Nasal cavity respiratory epithelium epithelial cell of viscerocranial mucosa (primary cell): Measurements from ENCODE around the gene VEGFB. TPM values are rescaled to one million over a fixed set of nuclear protein-coding genes. Genes with fewer than 3 reads are reported as not detected.

Source experiments
- total RNA-seq: library from RNA; depleted of rRNA; stranded (reverse); fragments of >200 nt; gene quantifications from 2 replicates; pipeline ENCODE4 v1.2.3, GENCODE V29; 2014

Gene VEGFB, protein sequence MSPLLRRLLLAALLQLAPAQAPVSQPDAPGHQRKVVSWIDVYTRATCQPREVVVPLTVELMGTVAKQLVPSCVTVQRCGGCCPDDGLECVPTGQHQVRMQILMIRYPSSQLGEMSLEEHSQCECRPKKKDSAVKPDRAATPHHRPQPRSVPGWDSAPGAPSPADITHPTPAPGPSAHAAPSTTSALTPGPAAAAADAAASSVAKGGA
- total RNA-seq, result 11.3 and 22.2 TPM in 2 replicates

GRCh38 chr11:64233913-64234586 lies at the start of gene VEGFB:
Gene VEGFB, plus strand, starts transcription at chr11:64234584. Its CDS starts 250 bp downstream, at chr11:64234834.

DNA sequence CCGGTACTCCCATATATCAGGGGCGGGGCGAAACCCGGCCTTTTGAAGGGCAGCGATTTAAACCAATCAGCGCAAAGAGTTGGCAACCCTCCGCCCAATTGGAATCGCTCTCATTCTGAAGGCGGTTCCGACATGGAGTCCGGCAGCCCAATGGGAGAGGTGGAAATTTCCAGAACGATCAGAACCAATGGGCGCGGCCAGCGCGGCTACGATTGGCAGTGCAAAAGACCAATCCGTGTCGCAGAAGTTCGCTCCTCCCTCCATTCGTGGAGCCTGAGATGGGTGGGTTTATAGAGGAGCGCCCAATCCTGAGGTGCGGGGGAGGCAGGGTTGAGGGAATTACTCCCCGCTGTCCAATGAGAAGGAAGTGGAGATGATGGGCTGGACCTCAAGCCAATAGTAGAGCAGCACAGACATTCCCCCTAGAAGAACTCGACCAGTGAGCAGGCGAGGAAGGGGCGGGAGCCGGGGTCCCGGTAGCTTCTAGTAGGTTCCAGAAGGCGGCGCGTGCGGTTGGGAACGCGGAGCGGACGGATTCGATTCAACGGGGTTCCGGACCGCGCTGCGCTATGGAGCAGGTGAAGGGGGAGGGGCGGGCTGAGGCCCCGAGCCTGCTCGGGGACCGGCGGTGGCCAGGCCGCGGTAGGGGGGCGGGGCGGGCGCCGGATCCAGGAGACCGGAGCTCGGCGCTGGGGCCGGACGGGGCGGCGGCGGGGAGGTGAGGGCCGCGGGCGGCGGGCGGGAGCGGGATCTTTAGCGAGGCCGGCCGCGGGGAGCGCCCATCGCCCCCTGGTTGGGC lies 48.5 kb upstream of the VEGFB start, which contains the start of gene STIP1:
STIP1 (plus strand) TSS at position 479 of the 799 bp plus-strand sequence; CDS start at position 570, 91 bp downstream.

DNA sequence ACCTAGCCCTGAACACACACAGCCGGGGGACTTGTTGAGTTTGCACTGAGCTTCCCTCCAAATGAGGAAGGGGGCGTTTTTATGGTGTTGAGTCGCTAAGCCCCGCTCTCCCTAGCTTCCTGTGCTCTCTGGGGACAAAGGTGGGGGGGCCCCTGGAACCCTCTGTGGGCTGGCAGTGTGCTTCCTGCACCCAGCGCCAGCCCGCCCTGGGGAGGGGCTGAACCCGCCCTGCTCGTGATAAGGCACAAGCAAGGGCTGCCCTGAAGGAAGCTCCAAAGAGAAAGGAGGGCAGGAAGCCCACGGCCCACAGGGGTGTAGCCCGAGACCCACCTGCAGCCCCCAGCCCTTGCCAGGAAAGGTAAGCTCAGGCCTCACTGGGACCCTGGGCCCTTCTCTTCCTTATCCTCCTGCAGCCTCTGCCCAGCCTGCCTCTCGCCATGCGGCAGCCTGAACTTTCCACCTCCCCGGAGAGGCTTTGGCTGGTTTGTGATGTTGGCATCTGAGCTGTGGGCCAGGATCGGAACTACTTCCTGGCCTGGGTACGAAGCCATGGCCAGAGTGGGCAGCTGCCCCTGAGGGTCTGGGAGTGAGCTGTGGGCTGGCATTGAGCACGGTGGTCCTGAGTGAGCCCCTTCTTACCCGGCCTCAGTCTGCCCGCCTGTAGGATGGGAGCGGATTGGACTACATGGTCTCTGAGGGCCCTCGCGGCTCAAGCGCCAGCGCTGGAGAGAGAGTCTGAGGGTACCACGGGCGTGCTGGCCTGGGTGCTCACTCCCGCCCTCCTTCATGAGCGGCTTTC lies 27.7 kb upstream of the VEGFB start, which contains the start of gene FERMT3:
FERMT3 (plus strand) TSS at position 265 of the 799 bp plus-strand sequence. CDS start 644 bp downstream, outside the sequence.

GRCh38 chr11:64225608-64226506 lies 8.5 kb upstream of the VEGFB start, which contains the start of the genes NUDT22 and TRPT1:
Gene NUDT22, plus strand, starts transcription at chr11:64226274. Its CDS starts 379 bp downstream, at chr11:64226653.
Gene TRPT1, minus strand, starts transcription at chr11:64226186. Its CDS starts 326 bp downstream, at chr11:64225860.

DNA sequence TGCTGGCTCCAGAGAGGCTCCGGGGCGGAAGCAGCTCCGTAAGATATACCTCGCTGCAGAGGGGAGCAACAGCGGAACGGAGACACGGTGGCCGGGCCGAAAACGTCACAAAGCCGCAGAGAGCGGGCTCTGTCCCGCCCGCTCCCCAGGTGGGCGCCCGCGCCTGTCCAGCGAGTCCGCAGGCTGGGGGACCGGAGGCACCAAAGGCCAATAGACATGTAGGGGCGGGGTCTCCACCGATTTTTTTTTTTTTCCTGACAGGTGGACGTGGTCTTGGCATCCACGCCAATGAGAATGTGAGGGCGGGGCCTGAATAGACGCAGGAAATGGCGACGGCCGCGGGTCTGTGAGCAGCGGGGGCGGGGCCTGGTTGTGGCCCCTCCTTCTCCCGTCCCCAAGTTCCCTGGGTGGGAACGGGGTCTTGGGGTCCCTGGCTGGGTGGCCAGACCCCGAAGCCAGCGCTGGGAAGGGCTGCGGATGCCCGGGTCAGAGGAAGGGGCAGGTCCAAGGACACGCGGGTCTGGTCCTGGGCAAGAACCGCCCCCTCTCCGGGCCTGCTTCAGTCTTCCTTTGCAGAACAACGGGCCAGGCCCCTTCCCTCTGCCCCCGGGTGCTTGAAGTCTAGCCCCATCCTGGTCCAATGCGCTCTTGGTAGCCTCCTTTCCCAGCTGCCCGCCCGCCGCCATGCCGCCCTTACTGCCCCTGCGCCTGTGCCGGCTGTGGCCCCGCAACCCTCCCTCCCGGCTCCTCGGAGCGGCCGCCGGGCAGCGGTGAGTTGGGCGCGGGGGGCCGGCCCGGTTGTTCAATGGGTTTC lies 4.0 kb upstream of the VEGFB start, which contains the start of gene DNAJC4:
DNAJC4 (plus strand) TSS at position 378 of the 814 bp plus-strand sequence; CDS start at position 685, 307 bp downstream.

DNA sequence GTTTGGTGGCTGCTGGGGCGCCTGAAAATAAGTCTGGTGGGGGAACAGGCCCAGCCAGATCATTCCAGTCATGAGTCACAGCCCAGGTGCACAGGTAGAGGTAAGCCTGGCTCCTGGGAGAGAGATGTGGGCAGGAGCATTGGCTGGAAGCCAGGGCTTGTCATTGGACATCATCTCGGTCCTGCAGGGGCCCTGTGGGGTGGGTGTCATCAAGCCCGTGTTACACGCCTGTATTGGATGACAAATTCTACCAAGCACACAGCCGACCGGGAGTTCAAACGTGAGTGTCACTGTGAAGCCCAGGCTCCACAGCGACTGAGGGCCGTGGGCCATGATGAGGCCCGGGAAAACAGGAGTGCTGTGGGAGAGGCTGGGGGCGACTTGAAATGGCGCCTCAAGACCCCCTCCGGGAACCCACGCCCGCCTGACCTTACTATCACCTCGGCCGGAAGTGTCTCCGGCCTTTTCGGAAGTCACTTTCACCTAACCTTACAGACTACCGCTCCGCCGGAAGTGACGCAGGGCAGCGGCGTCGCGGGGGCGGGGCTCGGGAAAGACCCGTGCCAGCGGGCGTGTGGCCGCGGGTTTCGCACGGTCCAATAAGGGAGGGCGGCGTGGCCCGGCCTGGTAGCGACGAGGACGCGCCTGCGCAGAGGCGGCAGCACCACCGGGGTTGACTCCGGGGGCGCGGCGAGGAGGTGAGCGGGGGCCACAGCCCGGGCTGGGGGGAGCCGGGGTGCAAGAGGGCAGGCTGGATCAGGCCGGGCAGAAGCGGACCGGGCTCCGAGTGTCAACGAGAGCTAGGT lies 6.3 kb downstream of the VEGFB start, which contains the start of gene FKBP2:
FKBP2 (plus strand) TSS at position 661 of the 806 bp plus-strand sequence. CDS start 1,293 bp downstream, outside the sequence.

DNA sequence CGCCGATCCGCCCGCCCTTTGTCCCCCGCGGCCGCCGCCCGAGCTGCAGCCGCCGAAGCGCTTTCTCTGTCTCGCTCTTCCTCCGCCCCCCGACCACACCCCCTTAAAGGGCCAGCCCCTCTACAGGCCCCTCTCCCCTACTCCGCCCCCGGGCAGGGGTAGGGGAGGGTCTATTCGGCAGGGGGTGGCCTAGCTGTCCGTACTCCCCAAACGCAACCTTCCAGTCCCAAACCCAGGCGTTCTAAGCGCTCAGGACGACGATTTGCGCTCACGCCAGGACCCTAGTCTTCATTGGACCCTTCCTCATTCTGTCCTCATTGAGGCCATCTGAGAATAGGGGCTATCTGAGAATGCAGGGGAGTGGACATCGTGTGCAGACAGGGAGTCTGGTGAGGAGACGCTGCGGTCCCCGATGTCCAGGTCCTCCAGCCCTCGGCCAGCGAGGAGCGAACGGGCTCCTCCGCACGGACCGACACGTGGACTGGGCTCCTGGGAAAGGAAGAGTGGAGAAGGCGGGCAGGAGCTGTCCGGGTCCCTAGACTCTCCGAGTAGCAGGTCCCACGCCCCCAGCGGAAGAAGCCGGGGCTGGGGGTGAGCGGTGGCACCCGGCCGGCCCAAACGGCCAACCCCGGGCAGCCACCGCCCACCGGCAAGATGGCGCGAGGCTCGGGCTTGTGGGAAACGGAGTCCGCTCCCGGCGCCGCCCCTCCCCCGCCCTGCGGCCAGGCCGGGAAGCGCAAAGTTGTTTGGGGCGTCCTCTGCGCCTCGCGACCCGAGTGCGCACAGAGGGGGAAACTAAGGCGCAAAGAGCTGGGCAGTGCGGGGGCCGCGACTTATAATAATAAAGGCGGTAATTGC lies 12.7 kb downstream of the VEGFB start, which contains the start of gene PPP1R14B:
PPP1R14B (minus strand) TSS at position 73 of the 858 bp plus-strand sequence. CDS start 270 bp downstream, outside the sequence.

GRCh38 chr11:64251016-64251752 lies 16.8 kb downstream of the VEGFB start, which contains the start of gene PLCB3:
Gene PLCB3, plus strand, starts transcription at chr11:64251530. Its CDS starts 120 bp downstream, at chr11:64251650.

DNA sequence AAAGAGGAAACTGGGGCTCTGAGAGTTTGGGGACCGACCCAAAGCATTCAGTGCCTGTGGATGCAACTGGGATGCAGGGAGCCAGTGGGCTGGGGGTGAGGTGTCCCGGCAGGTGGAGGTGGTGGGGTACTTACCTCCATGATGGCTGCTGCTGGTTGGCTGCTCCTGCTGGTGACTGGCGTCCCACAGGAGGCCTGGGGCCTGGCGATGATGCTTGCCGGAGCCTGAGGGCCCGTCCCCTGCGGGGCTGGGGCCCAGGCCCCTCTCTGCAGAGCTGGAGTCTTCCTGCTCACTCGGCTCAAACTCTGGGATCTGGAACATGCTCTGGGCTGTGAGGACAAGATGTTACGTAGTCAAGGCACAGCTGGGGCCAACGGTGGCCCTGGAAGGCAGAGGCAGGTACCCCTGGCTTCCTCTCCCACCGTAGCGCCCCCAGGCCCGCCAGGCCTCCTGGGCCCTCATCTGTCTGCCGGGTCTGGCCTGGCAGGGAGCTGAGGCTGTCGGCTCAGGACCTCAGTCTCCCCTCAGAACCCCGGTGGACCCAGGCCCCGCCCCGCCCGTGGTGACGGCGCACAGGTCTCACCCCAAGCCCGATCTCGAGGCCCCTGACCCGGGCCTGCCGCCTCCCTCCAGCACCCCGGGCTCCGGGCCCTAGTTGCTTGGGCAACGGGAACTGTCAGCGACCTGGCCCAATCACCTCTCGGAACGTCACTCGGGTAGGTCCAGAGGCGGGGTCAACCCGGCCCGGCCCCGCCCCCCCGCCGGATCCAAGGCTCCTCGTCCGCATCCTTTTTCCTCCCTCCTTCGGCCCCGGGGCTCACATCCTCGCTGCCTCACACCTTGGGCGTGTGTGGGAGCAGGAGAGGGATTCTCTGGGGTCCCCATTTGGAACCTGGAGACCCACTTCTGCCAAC lies 49.9 kb downstream of the VEGFB start, which contains the start of gene BAD:
BAD (minus strand) TSS at position 618 of the 914 bp plus-strand sequence; CDS start at position 321, 297 bp downstream.

GRCh38 chr11:64284962-64285884 lies 50.8 kb downstream of the VEGFB start, which contains the start of gene GPR137:
Gene GPR137, plus strand, starts transcription at chr11:64285848. Its CDS starts 677 bp downstream, at chr11:64286525.

